Body of pancreas (tissue), 4 donors: Measurements from ENCODE around the gene CD209. TPM values are rescaled to one million over a fixed set of nuclear protein-coding genes. Genes with fewer than 3 reads are reported as not detected.

Experiments used
- ATAC-seq: fragments of 150-250 bp; one replicate; pipeline ENCODE4 v1.9.1; 2016
- DNase-seq, 4 donors: peaks; one replicate each; pipeline ENCODE4 v3.0.0-alpha.2; 2019
- H3K27ac ChIP-seq, 4 donors: fragments of 200-600 bp; sonication (generic); 1 replicate in 3 of 4; 2 replicates in 1 of 4; pipeline versions ENCODE4 v1.5.1 to v1.6.1; 2016 to 2019; ENCODE audit warnings: mild to moderate bottlenecking in 1 of 4, mixed read lengths in 1 of 4, moderate library complexity in 1 of 4
- H3K27me3 ChIP-seq, 2 donors: fragments of 200-600 bp; sonication (generic); one replicate each; pipeline ENCODE4 v1.6.0; 2016; ENCODE audit warnings: mild to moderate bottlenecking in 1 of 2
- H3K36me3 ChIP-seq, 2 donors: fragments of 200-600 bp; sonication (generic); replicated peaks in 1 of 2; 2 replicates each; pipeline ENCODE4 v1.5.1; 2016; ENCODE audit warnings: low read depth in 2 of 2; ENCODE audit not compliant: insufficient read depth in 1 of 2
- H3K4me1 ChIP-seq: fragments of 200-600 bp; sonication (generic); one replicate; pipeline ENCODE4 v1.6.0; 2016
- H3K4me3 ChIP-seq, 2 donors: fragments of 200-600 bp; sonication (generic); 1 replicate in 1 of 2; 2 replicates in 1 of 2; pipeline ENCODE4 v1.5.1; 2016 to 2019
- H3K9me3 ChIP-seq, 3 donors: fragments of 200-600 bp; sonication (generic); 1 replicate in 2 of 3; 2 replicates in 1 of 3; pipeline ENCODE4 v1.5.1; 2016
- CTCF ChIP-seq, 7 experiments: fragments of 450-650 bp in 4 of 7; fragments of 200-600 bp in 3 of 7; sonication (generic) in 3 of 7; IDR thresholded peaks; one replicate each; pipeline ENCODE4 v1.5.1; 2016 to 2019; ENCODE audit warnings: antibody characterized with exemption in 7 of 7
- POLR2A ChIP-seq, 3 donors: fragments of 450-650 bp; IDR thresholded peaks; one replicate each; pipeline ENCODE4 v1.6.1; 2016; ENCODE audit warnings: antibody characterized with exemption in 3 of 3, mild to moderate bottlenecking in 2 of 3
- WGBS, 2 donors: methylation state at CpG; one replicate each; pipeline ENCODE4 v1.1.5; 2017; 5-methylcytosine and 5-hydroxymethylcytosine counted together
- intact Hi-C: fragments of 100-400 bp; cut with DNase I; formaldehyde crosslinking; loops from one replicate; pipeline ENCODE4 v1.15.1; 2023
- total RNA-seq, 2 donors: library from RNA; depleted of rRNA; stranded (reverse); fragments of >200 nt; gene quantifications; one replicate each; pipeline ENCODE4 v1.1.0, GENCODE V29; 2016

Gene CD209
- total RNA-seq, 2 donors from 2014 or later = 1.6 to 2.0 TPM

DNA sequence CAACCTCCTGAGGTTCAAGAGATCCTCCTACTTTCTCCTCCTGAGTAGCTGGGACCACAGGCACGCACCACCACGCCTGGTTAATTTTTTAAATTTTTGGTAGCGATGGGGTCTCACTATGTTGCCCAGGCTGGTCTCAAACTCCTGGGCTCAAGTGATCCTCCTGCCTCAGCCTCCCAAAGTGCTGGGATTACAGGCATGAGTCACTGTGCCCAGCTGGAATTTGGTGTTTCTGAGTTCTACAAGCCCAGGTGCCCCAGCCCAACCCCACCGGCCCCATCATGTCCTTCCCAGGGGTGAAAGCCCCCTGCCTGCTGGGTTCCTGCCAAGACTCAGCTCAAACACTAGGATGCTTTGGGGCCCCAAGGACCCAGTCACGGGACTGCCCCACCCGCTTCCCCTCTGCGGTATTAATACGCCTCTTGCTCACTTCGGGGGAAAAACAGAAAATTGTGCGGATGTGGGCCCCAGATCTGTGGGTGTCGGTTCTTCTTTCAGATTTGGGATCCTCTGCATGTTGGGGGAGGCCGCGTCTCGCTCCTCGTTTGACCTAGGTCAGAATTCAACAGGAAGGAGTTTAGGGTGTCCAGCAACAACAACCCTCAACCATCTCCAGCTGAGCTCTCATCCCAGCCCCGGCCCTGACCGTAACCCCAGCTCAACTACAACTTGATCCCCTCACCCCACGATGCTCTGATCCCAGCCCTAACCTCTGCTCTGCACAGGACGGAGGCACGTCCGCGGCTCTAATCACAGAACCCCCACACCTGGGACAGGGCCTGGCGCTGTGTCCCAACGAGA lies 41.7 kb downstream of the CD209 start:
- intact Hi-C loops = no loop called here
- no peaks in the 10 kb centered on the region for H3K9me3 ChIP-seq
- no peak overlapping the region for H3K4me3 ChIP-seq
- no peak for TF ChIP-seq POLR2A (IDR thresholded peaks at IDR 0.05)
- no peak for TF ChIP-seq CTCF (IDR thresholded peaks at IDR 0.05)
- H3K4me1 ChIP-seq = no peaks in the 10 kb centered on the region
- peaks cover 0 to 3% of the 10 kb centered on the region in 2 donors for H3K27me3 ChIP-seq
- ATAC-seq = no peak
- 50 to 55% methylated on average over 24 of the region's 24 CpGs for WGBS, 2 donors
- H3K36me3 ChIP-seq = no peaks in the 10 kb centered on the region
- H3K27ac ChIP-seq = peak overlapping the region in 1 of 4 donors; percentile 29
- DNase-seq = peak in 2 of 4 donors; percentile 24 to 65

DNA sequence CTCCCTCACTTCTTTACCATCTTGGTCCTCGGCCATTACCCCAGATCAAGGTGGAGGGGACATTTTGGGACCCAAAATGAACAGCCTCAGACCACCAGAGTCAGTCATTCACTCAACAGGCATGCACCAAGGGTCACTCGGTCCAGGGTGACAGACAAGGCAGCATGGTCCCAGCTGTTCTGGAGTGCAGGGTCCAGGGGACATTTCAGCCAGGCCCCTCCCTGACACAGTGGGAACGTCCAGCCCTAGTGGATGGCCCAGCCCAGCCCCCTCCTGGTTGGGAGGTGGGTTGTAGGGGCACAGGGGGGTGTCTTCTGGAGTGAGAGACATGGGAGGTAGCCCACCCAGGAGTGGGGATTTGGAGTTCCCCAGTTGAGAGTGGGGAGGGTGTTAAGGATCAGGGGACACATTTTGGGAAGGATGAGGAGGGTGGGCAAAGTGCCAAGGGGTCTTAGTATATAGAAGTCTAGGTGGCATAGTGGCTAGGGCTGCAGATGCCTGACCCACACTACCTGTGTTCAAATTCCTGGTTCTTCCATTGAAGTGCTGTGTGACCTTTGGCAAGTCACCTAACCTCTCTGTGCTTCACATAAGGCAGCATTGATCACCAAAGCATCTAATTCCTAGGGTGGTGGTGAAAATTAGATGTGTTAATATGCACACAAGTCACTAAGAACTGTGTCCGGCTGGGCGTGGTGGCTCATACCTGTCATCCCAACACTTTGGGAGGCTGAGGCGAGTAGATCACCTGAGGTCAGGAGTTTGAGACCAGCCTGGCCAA lies 42.9 kb downstream of the CD209 start:
- DNase-seq = no peak
- Histone ChIP-seq H3K4me1 (no peaks in the 10 kb centered on the region), H3K36me3 (no peaks in the 10 kb centered on the region), H3K9me3 (no peaks in the 10 kb centered on the region), H3K4me3 (no peak overlapping the region), H3K27me3 (peaks cover 0 to 3% of the 10 kb centered on the region in 2 donors), H3K27ac (no peak overlapping the region)
- intact Hi-C loops = no loop called here
- 67 to 68% methylated on average over 6 of the region's 6 CpGs for WGBS, 2 donors
- no peak for ATAC-seq
- no peak for TF ChIP-seq CTCF (IDR thresholded peaks at IDR 0.05)
- no peak for TF ChIP-seq POLR2A (IDR thresholded peaks at IDR 0.05)

GRCh38 chr19:7703332-7703731 lies 44.0 kb downstream of the CD209 start:
- DNase-seq (peak in 1 of 4 donors; percentile 12), ATAC-seq (no peak)
- no peak overlapping the region for H3K27ac ChIP-seq
- no peaks in the 10 kb centered on the region for H3K4me1 ChIP-seq
- no peaks in the 10 kb centered on the region for H3K36me3 ChIP-seq
- H3K27me3 ChIP-seq = peaks cover 0 to 6% of the 10 kb centered on the region in 2 donors
- H3K9me3 ChIP-seq = no peaks in the 10 kb centered on the region
- 40 to 41% methylated on average over 8 of the region's 8 CpGs for WGBS, 2 donors
- intact Hi-C loops = no loop called here
- TF ChIP-seq POLR2A (IDR thresholded peaks at IDR 0.05) = no peak
- TF ChIP-seq CTCF (IDR thresholded peaks at IDR 0.05) = no peak
- no peak overlapping the region for H3K4me3 ChIP-seq

- Histone ChIP-seq H3K4me3 (no peak within 1 kb of the TSS), H3K4me1 (no peaks in the 10 kb centered on the region), H3K27ac (no peak within 1 kb of the TSS), H3K36me3 (no peaks in the 10 kb centered on the region), H3K9me3 (no peaks in the 10 kb centered on the region), H3K27me3 (peaks cover 0 to 8% of the 10 kb centered on the region in 2 donors)
- no peak for ATAC-seq
- peak in 1 of 4 donors; percentile 15 for DNase-seq
- no peak for TF ChIP-seq POLR2A (IDR thresholded peaks at IDR 0.05)
- intact Hi-C loops = no loop called here
- WGBS, 2 donors = 37 to 48% methylated on average over 12 to 19 of the region's 20 CpGs
These were observed 45.5 kb downstream of the CD209 start, which contains the start of gene FCER2 for GRCh38 chr19:7701654-7702457. FCER2 (minus strand) TSS chr19:7702131; CDS start chr19:7699760, 2,371 bp downstream.
